Stimulated activated CD4-positive, alpha-beta T cell treated with anti-CD3 and anti-CD28 coated beads, Interleukin-2, amount 100 ng/mL, for 24 hours (primary cell): ENCODE data around the gene CFAP119.

Experiments
- DNase-seq, 2 donors: peaks; one replicate each; pipeline ENCODE4 v3.0.0-alpha.2; 2020

CFAP119 gene

DNA sequence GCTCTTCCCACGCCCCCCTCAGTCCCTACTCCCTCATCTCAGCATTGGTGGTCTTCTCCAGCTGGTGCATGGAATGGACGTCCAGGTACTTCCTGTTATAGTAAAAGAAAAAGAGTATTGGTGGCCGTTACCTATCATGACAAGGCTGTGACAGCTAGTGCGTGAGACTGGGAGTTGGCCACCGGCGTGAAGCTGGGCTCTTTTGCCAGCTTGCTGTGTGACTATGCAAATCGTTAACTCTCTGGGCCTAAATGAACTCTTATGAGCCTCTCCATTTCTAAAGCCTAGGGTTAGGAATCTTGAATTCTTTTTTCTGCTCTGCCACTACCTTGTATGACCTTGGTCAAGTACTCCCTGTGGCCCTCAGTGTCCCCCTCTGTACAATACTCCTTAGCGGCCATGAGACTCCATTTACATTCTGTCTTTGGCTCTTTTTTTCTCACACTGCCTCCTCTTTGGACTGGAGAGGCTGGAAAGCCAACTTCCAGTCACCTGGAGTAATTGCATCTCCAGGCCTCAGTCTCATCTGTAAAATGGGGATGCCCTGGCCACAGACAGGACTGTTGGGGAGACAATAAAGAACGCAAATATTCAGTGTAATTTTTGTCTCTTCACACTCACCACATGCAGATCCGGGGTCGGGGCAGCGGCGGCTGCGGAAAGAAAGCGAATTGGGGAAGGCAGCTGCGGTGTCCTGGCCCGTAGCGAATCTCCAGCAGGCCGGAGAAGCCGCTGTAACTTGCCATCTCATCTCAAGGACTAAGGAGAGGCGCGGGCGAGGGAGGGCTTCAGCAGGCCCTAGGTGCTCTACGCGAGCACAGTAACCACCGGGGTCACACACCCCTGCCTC lies 1.1 kb downstream of the CFAP119 start:
- DNase-seq = no peak

DNA sequence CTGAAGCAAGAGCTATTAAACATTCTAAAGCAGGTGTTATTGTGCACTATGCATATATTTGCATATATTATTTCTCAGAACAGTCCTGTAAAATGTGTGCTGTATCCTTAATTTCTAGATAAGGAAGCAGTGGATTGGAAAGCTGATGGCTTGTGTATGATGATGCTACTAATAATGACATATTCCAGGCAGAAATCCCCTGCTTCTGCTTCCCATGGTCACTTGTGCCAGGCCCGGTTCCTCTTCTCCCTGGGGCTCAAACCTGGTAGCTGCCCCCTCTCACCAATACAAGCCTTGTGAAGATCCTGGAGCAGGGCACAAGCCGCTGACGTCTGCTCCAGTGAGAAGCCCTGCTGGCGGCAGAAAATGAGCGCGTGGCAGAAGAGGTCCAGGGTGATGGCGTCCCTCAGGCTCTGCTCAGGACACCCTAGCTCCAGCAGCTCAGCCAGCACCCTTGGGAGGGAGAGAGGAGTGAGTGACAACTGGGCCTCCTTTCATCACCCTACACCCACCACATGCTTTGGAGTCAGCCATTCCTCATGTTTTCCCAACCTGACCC lies 1.8 kb downstream of the CFAP119 start:
- DNase-seq = no peak

DNA sequence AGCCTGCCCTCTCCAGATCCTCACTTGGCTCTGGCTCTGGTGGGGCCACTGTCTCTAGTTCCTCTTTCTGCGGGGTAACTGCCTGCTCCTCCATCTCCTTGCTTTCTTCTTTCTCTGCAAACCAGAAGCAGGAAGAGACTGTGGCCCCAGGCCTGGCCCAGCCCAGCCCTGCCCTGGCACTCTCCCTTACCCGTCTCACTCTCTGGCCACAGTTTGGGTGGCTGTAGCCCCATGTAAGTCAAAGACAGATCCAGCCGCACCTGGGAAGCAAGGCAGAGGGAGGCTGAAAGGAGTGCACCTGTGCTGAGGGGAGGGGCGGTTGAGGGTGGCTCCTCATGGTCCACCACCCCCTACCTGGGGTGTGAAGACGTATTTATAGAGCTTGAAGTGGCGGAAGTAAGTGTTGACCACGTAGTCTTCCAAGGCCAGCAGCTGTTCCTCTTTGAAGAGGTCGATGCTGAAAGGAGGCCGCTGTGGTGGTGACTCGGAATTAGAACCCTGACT lies 2.8 kb downstream of the CFAP119 start:
- DNase-seq = no peak

DNA sequence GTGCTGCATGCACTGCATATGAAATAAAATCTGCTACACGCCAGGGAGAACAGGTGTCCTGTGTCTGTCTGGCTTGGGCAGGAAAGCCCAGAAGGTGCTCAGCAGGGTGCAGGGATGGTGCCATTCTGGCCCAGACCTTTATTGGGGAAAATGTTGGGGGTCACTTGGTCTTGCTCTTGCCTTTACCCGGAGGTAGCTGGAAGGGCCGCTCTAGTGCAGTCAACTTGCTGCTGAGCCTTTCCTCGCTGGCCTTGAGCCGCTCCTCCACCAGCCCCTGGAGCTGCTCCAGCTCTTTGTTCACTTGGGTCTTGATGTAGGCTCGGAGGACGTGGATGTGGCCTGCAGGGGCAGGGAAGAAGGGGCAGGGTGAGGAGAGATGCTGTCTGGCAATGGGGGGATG lies 4.5 kb downstream of the CFAP119 start:
- no peak for DNase-seq

DNA sequence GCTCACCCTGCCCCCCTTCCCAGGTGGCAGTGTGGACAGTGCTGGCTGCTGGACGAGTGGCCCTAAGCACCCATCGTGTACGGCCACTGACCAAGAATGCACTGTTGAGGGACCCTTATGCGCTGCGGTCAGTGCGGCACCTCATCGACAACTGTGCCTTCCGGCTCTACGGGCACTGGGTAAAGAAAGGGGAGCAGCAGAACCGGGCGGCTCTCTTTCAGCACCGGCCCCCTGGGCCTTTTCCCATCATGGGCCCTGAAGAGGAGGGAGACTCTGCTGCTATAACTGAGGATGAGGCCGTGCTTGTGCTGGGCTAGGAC lies 5.1 kb downstream of the CFAP119 start:
- no peak for DNase-seq

DNA sequence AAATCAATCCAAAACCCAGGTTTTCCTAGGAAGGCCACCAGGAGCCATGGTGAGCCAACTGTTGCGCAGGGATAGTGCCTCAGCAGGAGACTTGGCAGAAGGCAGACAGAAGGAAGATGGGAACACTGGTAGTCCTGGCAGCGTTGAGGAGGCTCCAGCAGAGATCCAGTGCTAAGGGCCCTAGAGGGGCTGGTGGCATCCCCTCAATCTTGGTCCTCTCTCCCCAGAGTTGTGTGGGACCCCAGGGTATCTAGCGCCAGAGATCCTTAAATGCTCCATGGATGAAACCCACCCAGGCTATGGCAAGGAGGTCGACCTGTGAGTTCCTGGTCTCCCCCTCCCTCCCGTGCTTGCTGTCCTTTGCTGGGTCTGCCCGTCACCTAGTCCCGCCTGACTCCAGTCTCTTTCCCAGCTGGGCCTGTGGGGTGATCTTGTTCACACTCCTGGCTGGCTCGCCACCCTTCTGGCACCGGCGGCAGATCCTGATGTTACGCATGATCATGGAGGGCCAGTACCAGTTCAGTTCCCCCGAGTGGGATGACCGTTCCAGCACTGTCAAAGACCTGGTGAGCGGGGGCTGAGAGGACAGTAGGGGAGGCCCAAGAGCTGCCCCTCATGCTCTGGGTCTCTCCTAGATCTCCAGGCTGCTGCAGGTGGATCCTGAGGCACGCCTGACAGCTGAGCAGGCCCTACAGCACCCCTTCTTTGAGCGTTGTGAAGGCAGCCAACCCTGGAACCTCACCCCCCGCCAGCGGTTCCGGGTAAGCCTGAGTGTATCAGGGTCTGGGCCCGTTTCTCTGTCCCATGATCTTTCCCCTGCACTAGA lies 5.7 kb downstream of the CFAP119 start:
- DNase-seq = no peak

DNA sequence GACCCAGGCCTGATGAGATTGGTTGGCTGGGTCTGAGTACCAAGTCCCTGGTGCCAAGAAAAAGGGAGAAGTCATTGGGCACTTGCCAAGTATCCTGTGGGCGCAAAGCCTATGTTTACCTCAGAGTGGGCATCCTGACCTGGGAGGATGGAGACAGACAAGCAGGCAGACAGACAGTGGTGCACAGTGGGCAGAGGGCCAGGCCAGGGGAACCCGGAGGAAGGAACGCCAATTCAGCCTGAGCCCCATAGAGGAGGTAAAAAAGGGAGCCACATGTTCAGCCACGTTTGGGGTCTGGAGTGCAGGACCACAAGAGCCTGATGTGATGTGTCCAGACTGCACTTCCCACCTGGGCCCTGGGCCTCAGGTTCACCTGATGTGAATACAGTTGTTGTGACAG lies 8.3 kb downstream of the CFAP119 start:
- DNase-seq = no peak

DNA sequence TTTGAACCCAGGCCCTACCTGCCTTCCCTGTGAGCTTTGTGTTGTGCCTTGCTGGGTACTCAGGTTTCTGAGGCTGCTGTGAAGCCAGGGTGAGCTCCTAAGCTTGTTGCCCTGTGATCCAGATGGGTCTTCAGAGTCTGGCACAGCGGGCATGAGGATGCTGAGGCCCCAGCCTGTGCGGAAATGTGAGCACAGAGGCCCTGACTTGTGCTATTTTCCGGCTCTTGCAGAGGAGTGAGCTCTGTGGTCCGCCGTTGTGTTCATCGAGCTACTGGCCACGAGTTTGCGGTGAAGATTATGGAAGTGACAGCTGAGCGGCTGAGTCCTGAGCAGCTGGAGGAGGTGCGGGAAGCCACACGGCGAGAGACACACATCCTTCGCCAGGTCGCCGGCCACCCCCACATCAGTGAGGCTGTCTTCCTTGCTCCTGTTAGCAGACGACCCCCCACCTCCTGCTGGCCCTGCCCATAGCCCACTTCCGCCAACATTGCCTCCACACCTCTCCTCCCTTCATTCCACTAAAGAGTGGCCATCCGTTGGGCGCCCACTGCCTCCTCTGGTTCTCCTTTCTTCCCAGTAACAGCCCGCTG lies 10.9 kb downstream of the CFAP119 start:
- DNase-seq = no peak

DNA sequence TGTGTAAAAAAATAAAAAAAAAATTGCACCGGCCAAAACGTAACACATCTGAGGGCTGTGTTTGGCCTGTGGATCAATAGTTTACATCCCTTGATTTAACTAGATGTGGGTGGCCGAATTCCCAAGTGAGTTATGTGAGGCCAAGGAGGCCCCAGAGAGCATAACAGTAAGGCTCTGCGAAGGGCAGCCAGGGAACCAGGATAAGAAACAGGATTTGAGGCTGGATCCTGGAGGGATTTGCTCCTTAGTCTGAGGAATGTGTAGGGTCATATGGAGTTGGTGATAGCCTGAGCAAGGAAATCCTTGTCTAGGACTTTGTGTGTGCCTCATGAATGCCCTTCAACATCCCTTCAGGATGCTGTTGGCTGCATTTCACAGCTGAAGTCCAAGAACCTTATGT lies 11.7 kb downstream of the CFAP119 start:
- no peak for DNase-seq

DNA sequence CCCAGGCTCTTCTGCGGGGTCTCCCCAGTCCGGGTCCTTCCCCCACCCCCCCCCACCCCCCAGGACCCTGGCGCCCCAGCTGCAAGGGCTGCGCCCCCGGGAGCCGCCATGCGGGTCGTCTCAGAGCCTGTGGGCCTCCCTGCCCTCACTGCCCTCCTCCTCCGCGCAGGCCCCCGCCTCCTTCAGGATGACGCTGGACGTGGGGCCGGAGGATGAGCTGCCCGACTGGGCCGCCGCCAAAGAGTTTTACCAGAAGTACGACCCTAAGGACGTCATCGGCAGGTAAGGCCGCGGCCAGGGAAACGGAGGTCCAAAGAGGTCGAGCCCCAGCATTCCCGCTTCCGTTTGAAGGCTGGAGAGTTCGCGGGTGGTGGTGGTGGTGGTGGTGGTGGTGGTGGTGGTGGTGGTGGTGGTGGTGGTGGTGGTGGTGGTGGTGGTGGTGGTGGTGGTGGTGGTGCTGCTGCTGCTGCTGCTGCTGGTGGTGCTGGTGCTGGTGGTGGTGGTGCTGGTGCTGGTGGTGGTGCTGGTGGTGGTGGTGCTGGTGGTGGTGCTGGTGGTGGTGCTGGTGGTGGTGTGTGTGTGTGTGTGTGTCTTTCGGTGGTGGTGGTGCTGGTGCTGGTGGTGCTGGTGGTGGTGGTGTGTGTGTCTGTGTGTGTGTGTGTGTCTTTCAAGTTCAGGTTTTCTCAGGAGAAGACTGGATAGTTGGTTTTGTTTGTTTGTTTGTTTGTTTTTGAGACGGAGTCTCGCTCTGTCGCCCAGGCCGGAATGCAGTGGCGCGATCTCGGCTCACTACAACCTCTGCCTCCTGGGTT lies 13.0 kb downstream of the CFAP119 start:
- peak; percentile 31 to 41 for DNase-seq

DNA sequence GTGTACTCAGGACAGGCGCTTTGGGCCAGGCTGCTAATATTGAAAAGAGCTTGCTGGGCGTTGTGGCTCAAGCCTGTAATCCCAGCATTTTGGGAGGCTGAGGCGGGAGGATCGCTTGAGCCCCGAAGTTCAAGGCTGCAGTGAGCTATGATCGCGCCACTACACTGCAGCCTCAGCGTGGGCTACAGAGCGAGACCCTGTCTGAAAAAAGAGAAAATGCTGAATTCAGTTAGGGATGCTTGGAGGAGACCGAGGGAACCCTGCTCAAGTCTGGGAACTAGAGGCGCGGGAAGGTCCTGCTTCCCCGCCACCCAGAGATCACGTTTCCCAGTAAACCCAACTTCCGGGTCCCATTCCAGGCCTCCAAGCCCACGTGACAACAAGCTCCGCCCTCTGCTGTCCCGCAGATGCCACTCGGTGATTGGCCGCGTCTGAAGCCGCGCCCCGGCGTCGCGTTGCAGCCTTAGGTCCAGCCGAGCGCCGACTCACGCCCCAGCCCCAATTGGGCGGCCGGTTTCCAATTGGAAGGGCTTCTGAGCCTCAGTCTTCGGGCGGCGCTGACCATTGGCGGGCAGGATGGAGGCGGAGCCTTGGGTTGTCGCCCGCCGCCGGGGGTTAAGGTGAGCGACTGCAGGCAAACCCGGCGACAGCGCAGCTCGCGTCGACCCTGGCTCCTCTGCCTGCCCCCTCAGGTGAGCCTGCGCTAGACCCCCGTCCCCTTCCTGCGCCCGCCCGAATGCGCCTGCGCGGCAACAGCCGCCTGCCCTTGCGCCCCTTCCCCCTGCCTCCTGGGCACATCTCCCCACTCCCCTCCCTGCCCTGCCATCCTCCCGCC lies 13.8 kb downstream of the CFAP119 start, which contains the start of gene PHKG2:
Gene PHKG2, plus strand, starts transcription at position 627 of the 835 bp plus-strand sequence. CDS start 396 bp downstream, outside the sequence.
- peak; percentile 97 to 98 for DNase-seq

DNA sequence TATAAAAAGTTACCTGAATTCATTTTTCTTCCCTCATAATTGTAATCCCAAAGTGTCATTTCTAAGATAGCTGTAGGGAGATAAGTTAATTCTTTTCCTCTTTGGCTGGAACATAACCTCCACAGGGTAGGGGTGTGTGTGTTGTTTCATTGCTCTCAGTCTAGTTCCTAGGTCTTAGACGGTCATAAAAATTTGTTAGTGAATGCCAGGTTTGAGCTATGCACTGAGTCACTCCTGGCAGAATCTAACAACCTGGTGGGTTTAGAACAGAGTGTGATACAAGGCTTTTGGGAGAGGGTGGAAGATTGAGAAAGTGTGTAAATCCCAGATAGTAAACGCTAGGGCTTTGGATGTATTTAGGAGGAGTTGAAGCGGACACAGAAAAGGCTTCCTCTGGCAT lies 14.5 kb downstream of the CFAP119 start:
- DNase-seq = no peak

DNA sequence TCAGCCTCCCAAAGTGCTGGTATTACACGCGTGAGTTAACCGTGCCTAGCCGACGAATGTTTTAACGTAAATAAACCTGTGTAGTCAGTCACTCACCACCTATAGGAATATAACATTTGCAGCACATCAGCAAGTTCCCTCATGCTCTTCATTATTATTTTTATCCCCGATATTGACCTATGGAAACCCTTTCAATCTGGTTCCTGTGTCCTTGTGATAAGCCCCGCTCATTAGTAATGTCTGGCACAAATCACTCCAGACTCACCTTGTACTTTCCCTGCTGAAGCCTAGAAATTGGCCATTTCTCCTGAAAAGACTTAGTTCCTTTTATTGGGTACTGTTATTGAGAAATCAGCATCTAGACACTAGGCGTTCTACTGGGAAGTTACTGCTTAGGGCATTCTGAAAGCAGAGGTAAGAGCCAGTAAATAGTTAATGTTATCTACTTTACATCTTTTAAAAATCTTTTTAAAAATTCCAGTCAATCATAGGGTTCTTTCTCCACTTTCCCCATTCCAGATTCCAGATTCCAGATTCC lies 15.2 kb downstream of the CFAP119 start:
- DNase-seq = no peak

DNA sequence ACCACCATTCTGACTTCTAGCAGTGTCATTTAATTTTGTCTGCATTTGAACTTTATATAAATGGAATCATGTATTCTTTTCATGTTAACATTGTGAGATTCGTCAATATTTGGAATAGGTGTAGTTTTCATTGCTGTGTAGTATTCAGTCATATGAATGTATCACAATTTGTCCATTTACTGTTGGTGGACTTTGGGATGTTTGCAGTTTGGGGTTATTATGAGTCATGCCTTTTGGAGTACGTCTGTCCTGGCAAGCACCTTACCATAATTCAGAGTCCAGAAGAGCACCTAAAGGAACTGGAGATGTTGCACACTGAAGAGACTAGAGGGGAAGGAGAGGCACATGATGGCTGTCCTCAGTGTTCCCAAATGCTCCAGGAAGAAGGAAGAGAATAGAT lies 16.8 kb downstream of the CFAP119 start:
- DNase-seq = no peak

DNA sequence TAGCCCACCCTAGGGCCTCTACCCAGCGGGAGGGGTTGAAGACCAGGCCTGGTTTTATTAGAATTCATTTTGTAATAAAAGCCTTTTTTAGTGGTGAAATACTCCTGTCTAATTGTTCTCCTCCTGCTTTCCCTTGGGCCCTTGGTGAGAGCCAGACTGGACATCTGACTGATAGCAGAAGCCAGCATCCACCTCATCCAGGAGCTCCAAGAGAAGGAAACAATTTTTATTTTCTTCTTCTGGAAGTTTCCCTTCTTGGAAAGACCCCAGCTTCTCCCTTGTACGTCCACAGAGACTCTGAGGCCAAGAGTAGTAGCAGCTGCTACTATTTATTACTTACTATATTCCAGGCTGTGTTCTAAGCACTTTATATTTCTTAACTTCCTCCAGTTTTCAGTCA lies 17.7 kb downstream of the CFAP119 start:
- DNase-seq = no peak

DNA sequence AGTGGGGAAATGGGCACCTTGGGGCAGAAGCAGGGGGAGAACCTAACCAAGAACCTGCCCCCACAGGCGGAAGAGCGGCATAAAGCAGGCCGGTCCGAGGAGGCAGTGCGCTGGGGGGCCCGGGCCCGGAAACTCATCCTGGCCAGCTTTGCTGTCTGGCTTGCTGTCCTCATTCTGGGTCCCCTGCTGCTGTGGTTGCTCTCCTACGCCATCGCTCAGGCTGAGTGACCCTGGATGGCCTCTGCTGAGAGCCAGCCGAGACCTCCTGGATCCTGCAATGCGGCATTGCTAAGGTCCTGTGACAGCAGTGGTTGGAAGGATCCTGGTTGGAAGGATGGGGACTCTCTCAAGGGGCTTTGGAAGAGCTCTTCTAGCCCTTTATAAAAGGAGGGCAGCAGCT lies 18.1 kb downstream of the CFAP119 start:
- DNase-seq = no peak

DNA sequence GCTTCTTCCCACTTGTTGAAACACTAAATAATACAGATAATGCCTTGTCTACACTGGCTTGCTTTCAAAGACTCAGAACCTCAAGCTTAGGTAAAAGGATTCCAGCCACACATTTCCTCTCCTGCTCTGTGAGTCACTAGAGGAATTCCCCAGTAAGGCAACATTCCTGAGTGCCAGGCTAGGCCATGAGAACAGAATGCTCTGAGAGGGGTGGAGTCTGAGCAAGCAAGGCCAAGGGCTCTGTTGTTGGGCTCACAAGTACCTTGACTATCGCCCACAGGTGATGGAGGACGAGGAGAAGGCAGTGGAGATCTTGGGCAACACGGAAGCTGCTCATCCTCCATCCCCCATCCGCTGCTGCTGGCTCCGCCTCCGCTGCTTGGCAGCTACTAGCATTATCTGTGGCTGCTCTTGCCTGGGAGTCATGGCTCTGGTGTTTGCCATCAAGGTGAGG lies 20.4 kb downstream of the CFAP119 start:
- no peak for DNase-seq

DNA sequence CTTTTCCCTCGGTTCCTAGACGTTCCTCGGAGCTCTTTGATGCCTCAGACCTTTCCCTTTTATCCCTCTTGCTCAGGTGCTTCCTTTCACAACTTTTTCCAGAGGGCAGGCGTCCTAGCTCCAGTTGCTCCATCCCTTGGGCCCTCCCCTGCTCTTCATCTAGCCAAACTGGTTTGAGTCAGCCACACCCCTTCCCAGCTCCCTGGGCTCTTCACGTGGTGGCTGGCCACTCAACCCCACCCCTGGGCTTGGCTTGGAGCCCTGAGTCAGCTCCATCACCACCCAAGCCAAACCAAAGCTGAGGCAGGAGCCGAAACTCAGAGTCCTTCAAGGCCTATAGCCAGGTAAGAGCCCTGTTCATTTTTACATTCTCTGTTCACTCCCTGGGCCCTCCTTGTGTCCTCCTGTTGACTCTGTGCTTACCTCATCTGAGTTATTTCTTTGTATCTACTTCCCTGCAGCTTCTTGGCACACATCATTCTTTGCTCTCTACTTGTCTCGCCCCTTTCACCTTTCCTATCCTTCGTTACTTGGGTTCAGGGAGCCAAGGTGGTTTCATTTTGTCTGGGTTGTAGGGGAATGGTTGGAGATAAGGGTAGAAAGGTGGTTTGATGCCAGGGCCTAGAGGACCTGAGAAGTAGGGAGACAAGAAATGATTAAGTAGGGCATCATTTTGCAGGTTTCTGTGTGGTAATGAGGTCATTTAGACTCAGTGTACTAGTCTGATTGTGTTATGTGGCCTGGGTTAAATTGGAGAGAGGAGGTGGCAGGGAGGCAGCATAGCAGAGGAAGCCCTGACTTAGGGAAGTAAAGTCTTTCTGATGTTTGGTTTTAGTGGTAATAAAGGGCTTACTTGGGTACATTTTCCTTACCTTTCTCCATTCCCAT lies 21.3 kb downstream of the CFAP119 start:
- no peak for DNase-seq

DNA sequence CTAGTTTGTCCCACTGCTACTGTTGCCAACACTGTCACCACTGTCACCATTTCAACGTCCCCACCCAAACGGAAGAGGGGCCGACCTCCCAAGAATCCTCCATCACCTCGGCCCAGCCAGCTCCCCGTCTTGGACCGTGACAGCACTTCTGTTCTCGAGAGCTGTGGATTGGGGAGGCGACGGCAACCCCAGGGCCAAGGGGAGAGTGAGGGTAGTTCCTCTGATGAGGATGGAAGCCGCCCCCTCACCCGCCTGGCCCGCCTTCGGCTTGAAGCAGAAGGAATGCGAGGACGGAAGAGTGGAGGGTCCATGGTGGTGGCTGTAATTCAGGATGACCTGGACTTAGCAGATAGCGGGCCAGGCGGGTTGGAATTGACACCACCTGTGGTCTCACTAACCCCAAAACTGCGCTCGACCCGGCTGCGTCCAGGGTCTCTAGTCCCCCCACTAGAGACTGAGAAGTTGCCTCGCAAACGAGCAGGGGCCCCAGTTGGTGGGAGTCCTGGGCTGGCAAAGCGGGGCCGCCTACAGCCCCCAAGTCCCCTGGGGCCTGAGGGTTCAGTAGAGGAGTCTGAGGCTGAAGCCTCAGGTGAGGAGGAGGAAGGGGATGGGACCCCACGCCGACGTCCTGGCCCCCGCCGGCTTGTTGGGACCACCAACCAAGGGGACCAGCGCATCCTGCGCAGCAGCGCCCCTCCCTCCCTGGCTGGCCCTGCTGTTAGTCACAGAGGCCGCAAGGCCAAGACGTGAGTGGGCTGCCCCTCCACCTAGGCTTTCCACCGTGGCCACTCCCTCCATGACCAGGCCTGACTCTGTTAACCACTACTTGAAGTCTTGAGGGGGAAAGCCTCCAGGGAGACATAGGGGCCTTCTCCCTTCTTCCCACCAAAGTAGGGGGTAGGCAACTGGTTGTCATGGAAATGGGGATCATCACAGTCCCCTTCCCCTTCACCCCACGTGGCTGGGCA lies 22.6 kb downstream of the CFAP119 start:
- DNase-seq = no peak
